Measurements from ENCODE around the gene SEZ6L.

Gene SEZ6L

GRCh38 chr22:26316732-26317285 lies 147.5 kb downstream of the SEZ6L start:
- no peak for DNase-seq (ENCODE audit: low read depth)
- TF ChIP-seq, protein P1, sequence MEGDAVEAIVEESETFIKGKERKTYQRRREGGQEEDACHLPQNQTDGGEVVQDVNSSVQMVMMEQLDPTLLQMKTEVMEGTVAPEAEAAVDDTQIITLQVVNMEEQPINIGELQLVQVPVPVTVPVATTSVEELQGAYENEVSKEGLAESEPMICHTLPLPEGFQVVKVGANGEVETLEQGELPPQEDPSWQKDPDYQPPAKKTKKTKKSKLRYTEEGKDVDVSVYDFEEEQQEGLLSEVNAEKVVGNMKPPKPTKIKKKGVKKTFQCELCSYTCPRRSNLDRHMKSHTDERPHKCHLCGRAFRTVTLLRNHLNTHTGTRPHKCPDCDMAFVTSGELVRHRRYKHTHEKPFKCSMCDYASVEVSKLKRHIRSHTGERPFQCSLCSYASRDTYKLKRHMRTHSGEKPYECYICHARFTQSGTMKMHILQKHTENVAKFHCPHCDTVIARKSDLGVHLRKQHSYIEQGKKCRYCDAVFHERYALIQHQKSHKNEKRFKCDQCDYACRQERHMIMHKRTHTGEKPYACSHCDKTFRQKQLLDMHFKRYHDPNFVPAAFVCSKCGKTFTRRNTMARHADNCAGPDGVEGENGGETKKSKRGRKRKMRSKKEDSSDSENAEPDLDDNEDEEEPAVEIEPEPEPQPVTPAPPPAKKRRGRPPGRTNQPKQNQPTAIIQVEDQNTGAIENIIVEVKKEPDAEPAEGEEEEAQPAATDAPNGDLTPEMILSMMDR (conservative IDR thresholded peaks at IDR 0.05; ENCODE audit: low read length): no peak

DNA sequence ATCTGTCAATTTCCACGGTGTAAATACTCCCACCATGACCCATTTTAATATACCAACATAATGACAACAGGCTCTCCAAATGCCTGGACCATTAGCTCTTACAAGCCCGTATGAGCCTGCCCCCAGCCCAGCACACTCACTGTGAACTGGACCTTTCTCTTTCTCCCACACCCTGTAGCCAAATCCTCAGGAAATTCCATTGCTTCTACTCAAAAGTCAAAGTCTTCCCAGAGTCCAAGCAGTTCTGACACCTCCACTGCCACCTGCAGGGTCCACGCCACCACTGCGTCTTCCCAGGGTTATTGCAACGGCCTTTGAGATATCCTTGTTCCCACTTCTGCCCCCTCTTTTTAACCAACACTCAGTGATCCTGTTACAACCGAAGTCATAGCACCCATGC lies 149.7 kb downstream of the SEZ6L start:
- H3K4me3 ChIP-seq (ENCODE audit: low read length): no peak overlapping the region
- TF ChIP-seq, protein P1 (conservative IDR thresholded peaks at IDR 0.05; ENCODE audit: low read length): no peak
- peak; percentile 31 for DNase-seq (ENCODE audit: low read depth)

More at GRCh38 chr22:26316732-26317285, 147.5 kb downstream of the SEZ6L start:
- no peak overlapping the region for H3K4me3 ChIP-seq (ENCODE audit: low read length)

DNA sequence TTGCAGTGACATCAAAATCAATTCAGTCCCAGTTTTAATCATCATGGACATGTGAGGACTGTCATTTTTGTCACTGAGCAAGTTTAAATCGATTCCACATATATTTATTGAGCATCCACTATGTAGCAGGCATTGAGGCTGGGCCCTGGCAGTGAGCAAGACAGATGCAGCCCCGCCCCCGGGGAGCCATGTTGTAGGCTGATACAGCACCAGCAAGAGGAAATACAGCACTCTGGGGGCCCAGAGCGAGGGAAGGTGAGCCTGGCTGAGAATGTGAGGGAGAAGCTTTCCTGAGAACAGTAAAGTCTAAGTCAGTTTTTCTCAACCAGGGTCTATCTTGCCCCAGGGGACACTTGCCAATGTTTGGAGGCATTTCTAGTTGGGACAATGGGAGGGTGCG lies 151.2 kb downstream of the SEZ6L start:
- no peak overlapping the region for H3K4me3 ChIP-seq (ENCODE audit: low read length)
- no peak for DNase-seq (ENCODE audit: low read depth)
- TF ChIP-seq, protein P1 (conservative IDR thresholded peaks at IDR 0.05; ENCODE audit: low read length): no peak

- DNase-seq (ENCODE audit: low read depth): peak; percentile 90
- H3K4me3 ChIP-seq (ENCODE audit: low read length): no peak overlapping the region
- TF ChIP-seq, protein P1 (conservative IDR thresholded peaks at IDR 0.05; ENCODE audit: low read length): peak; percentile 18; the same call in 1 of the 2 replicates
These were observed 152.2 kb downstream of the SEZ6L start for GRCh38 chr22:26321469-26321913.

- TF ChIP-seq, protein P1 (conservative IDR thresholded peaks at IDR 0.05; ENCODE audit: low read length): no peak
- peak; percentile 97 for DNase-seq (ENCODE audit: low read depth)
- H3K4me3 ChIP-seq (ENCODE audit: low read length): no peak overlapping the region
These were observed 153.1 kb downstream of the SEZ6L start for GRCh38 chr22:26322179-26322905.

- peak; percentile 17 for DNase-seq (ENCODE audit: low read depth)
- no peak overlapping the region for H3K4me3 ChIP-seq (ENCODE audit: low read length)
- TF ChIP-seq, protein P1 (conservative IDR thresholded peaks at IDR 0.05; ENCODE audit: low read length): no peak
These were observed 153.8 kb downstream of the SEZ6L start for GRCh38 chr22:26323013-26323412.

GRCh38 chr22:26324150-26324549 lies 154.9 kb downstream of the SEZ6L start:
- DNase-seq (ENCODE audit: low read depth): no peak
- TF ChIP-seq, protein P1 (conservative IDR thresholded peaks at IDR 0.05; ENCODE audit: low read length): no peak
- H3K4me3 ChIP-seq (ENCODE audit: low read length): no peak overlapping the region

Data from AG10803 (cell line).